Natural killer cell (primary cell): ENCODE results near the gene RBM43. TPM values are rescaled to one million over a fixed set of nuclear protein-coding genes. Genes with fewer than 3 reads are reported as not detected.

ENCODE experiments used
- ATAC-seq, 3 donors: fragments of 150-1000 bp in 2 of 3; fragments of 200-7000 bp in 1 of 3; cut with Tn5 transposase; 1 replicate in 1 of 3; 2 replicates in 2 of 3; pipeline ENCODE4 v1.10.0; 2021; ENCODE audit warnings: mild to moderate bottlenecking in 2 of 3, moderate library complexity in 2 of 3
- DNase-seq, 2 donors: peaks; one replicate each; pipeline versions ENCODE4 v3.0.0 to v3.0.0-alpha.2; 2013 to 2021; ENCODE audit warnings: mixed read lengths in 1 of 2
- H3K27ac ChIP-seq: one replicate; pipeline ENCODE4 v1.5.1; 2013; ENCODE audit warnings: mild to moderate bottlenecking, low read length
- H3K27me3 ChIP-seq: one replicate; pipeline ENCODE4 v1.6.1; 2013; ENCODE audit warnings: low read length; ENCODE audit not compliant: control insufficient read depth, insufficient read depth
- H3K36me3 ChIP-seq: one replicate; pipeline ENCODE4 v1.6.1; 2013; ENCODE audit warnings: low read length; ENCODE audit not compliant: control insufficient read depth, insufficient read depth
- H3K4me1 ChIP-seq: one replicate; pipeline ENCODE4 v1.6.1; 2013; ENCODE audit warnings: low read length; ENCODE audit not compliant: control insufficient read depth, insufficient read depth
- H3K4me3 ChIP-seq: one replicate; pipeline ENCODE4 v1.5.1; 2013; ENCODE audit warnings: low read length
- H3K9me3 ChIP-seq: one replicate; pipeline ENCODE4 v1.6.1; 2013; ENCODE audit warnings: low read length; ENCODE audit not compliant: control insufficient read depth, insufficient read depth
- H3K27ac Mint-ChIP-seq, 2 donors: one replicate each; pipeline ENCODE4 v1.8.0; 2022; ENCODE audit warnings: mild to moderate bottlenecking in 2 of 2, mixed read lengths in 2 of 2, moderate library complexity in 1 of 2
- H3K27me3 Mint-ChIP-seq, 2 donors: one replicate each; pipeline ENCODE4 v1.8.0; 2022; ENCODE audit warnings: low read depth in 2 of 2, mixed read lengths in 2 of 2
- H3K36me3 Mint-ChIP-seq: one replicate; pipeline ENCODE4 v1.8.0; 2022; ENCODE audit warnings: mixed read lengths
- H3K4me1 Mint-ChIP-seq, 2 donors: one replicate each; pipeline ENCODE4 v1.8.0; 2022; ENCODE audit warnings: mixed read lengths in 2 of 2
- H3K4me3 Mint-ChIP-seq: one replicate; pipeline ENCODE4 v1.8.0; 2022; ENCODE audit warnings: mild to moderate bottlenecking, moderate library complexity, mixed read lengths
- H3K9me3 Mint-ChIP-seq, 2 donors: one replicate each; pipeline ENCODE4 v1.8.0; 2022; ENCODE audit warnings: mixed read lengths in 2 of 2
- CTCF ChIP-seq: fragments of 200-600 bp; IDR thresholded peaks from one replicate; pipeline ENCODE4 v1.8.0; 2022; ENCODE audit warnings: antibody characterized with exemption
- WGBS: methylation state at CpG from one replicate; pipeline ENCODE4 v1.1.7; 2013; ENCODE audit warnings: missing lambda C conversion rate; ENCODE audit not compliant: insufficient coverage; 5-methylcytosine and 5-hydroxymethylcytosine counted together
- intact Hi-C: fragments of 100-400 bp; cut with micrococcal nuclease; formaldehyde crosslinking; loops from one replicate; pipeline ENCODE4 v1.14.2; 2022
- total RNA-seq, 4 donors: library from RNA; stranded (reverse); fragments of 120-200 nt in 1 of 4; gene quantifications; one replicate each; pipeline versions ENCODE4 v1.2.3 to v1.2.4, GENCODE V29; 2013 to 2022

The RBM43 gene
- total RNA-seq, 3 donors from 2014 or later (not counting 1 experiment from before 2014, with no cell fraction given): 5.6 to 12.4 (median 10.9) TPM

GRCh38 chr2:151258121-151258520 lies 3.5 kb downstream of the RBM43 start:
- H3K4me3 ChIP-seq: no peak overlapping the region
- peaks cover 10% of the 10 kb centered on the region for H3K4me1 ChIP-seq
- intact Hi-C loops: no loop called here
- H3K36me3 ChIP-seq: peaks cover 5% of the 10 kb centered on the region
- H3K9me3 ChIP-seq: no peaks in the 10 kb centered on the region
- no peak for TF ChIP-seq CTCF
- ATAC-seq: no peak
- peaks cover 22 to 25% of the 10 kb centered on the region in 2 donors for H3K4me1 Mint-ChIP-seq
- no peaks in the 10 kb centered on the region for H3K27me3 Mint-ChIP-seq
- no peak for DNase-seq
- no peak overlapping the region for H3K27ac Mint-ChIP-seq
- H3K27ac ChIP-seq: no peak overlapping the region
- H3K36me3 Mint-ChIP-seq: no peaks in the 10 kb centered on the region
- 96% methylated on average over 3 of the region's 3 CpGs for WGBS
- H3K9me3 Mint-ChIP-seq: no peaks in the 10 kb centered on the region
- H3K27me3 ChIP-seq: no peaks in the 10 kb centered on the region
- H3K4me3 Mint-ChIP-seq: peak overlapping the region; percentile 13

- Histone ChIP-seq H3K4me3 (no peak overlapping the region), H3K27ac (no peak overlapping the region), H3K27me3 (no peaks in the 10 kb centered on the region), H3K9me3 (peaks cover 6% of the 10 kb centered on the region), H3K36me3 (peaks cover 28% of the 10 kb centered on the region), H3K4me1 (no peaks in the 10 kb centered on the region)
- 100% methylated on average over 1 of the region's 1 CpG for WGBS
- no peak for DNase-seq
- Mint-ChIP-seq H3K9me3 (peaks cover 0 to 3% of the 10 kb centered on the region in 2 donors), H3K4me1 (peaks cover 0 to 11% of the 10 kb centered on the region in 2 donors), H3K27ac (no peak overlapping the region), H3K36me3 (peaks cover 27% of the 10 kb centered on the region), H3K4me3 (no peak overlapping the region), H3K27me3 (no peaks in the 10 kb centered on the region)
- intact Hi-C loops: no loop called here
- no peak for ATAC-seq
- no peak for TF ChIP-seq CTCF
Measured at GRCh38 chr2:151252646-151253045, 9.0 kb downstream of the RBM43 start.

GRCh38 chr2:151251012-151251411 lies 10.7 kb downstream of the RBM43 start:
- DNase-seq (no peak), ATAC-seq (no peak)
- H3K4me3 Mint-ChIP-seq: no peak overlapping the region
- Histone ChIP-seq H3K4me3 (no peak overlapping the region), H3K27ac (no peak overlapping the region), H3K27me3 (no peaks in the 10 kb centered on the region), H3K36me3 (peaks cover 28% of the 10 kb centered on the region), H3K9me3 (peaks cover 12% of the 10 kb centered on the region), H3K4me1 (no peaks in the 10 kb centered on the region)
- peaks cover 27% of the 10 kb centered on the region for H3K36me3 Mint-ChIP-seq
- no peak overlapping the region for H3K27ac Mint-ChIP-seq
- WGBS: 100% methylated on average over 1 of the region's 1 CpG
- intact Hi-C loops: no loop called here
- peaks cover 0 to 11% of the 10 kb centered on the region in 2 donors for H3K4me1 Mint-ChIP-seq
- no peak for TF ChIP-seq CTCF
- peaks cover 0 to 3% of the 10 kb centered on the region in 2 donors for H3K9me3 Mint-ChIP-seq
- no peaks in the 10 kb centered on the region for H3K27me3 Mint-ChIP-seq

GRCh38 chr2:151247432-151247831 lies 14.2 kb downstream of the RBM43 start:
- Histone ChIP-seq H3K4me3 (no peak overlapping the region), H3K4me1 (no peaks in the 10 kb centered on the region), H3K27me3 (no peaks in the 10 kb centered on the region), H3K36me3 (peaks cover 22% of the 10 kb centered on the region), H3K9me3 (peaks cover 12% of the 10 kb centered on the region), H3K27ac (no peak overlapping the region)
- intact Hi-C loops: no loop called here
- Mint-ChIP-seq H3K27me3 (no peaks in the 10 kb centered on the region), H3K36me3 (peaks cover 33% of the 10 kb centered on the region), H3K9me3 (peaks cover 0 to 3% of the 10 kb centered on the region in 2 donors), H3K4me3 (no peak overlapping the region), H3K27ac (no peak overlapping the region), H3K4me1 (no peaks in the 10 kb centered on the region)
- TF ChIP-seq CTCF: no peak
- DNase-seq (no peak), ATAC-seq (no peak)
